ENCODE data around the gene CFLAR.

CFLAR gene

GRCh38 chr2:201130524-201131186 lies 14.7 kb downstream of the CFLAR start:
- H3K9me3 ChIP-seq (replicated peaks; ENCODE audit: insufficient read depth, low read length): no peaks in the 10 kb centered on the region
- H3K27ac ChIP-seq (ENCODE audit: low read length): no peak overlapping the region
- H3K4me1 ChIP-seq (ENCODE audit: low read length): peaks cover 60% of the 10 kb centered on the region
- H3K9me2 ChIP-seq (replicated peaks; ENCODE audit: insufficient read depth, low read length): no peaks in the 10 kb centered on the region
- H3K27me3 ChIP-seq (replicated peaks; ENCODE audit: insufficient read depth, low read length): no peaks in the 10 kb centered on the region
- no peak for TF ChIP-seq EZH2 (optimal IDR thresholded peaks at IDR 0.05; ENCODE audit: low read depth, low read length)
- TF ChIP-seq EZH2phosphoT487 (IDR thresholded peaks at IDR 0.05; ENCODE audit: low read length): no peak
- no peak for TF ChIP-seq CTCF (IDR thresholded peaks at IDR 0.05; ENCODE audit: low read length)
- H3K4me2 ChIP-seq (ENCODE audit: low read depth, low read length): no peak overlapping the region
- peaks cover 84% of the 10 kb centered on the region for H3K79me2 ChIP-seq (ENCODE audit: low read length)
- DNase-seq: no peak
- no peak overlapping the region for H3K9ac ChIP-seq (ENCODE audit: low read length)
- no peak overlapping the region for H2AFZ ChIP-seq (ENCODE audit: low read length)
- no peaks in the 10 kb centered on the region for H4K20me1 ChIP-seq (ENCODE audit: insufficient read depth, low read length)
- H3F3A ChIP-seq (ENCODE audit: insufficient read depth, low read length): peaks cover 41% of the 10 kb centered on the region
- H3K36me3 ChIP-seq (replicated peaks; ENCODE audit: insufficient read depth, low read length): peaks cover 4% of the 10 kb centered on the region; the same call in 1 of the 2 replicates
- no peak overlapping the region for H3K4me3 ChIP-seq (ENCODE audit: low read length)

- H3K27ac ChIP-seq (ENCODE audit: low read length): peak overlapping the region; percentile 5; the same call in 1 of the 2 replicates
- H3K4me2 ChIP-seq (ENCODE audit: low read depth, low read length): no peak overlapping the region
Observed at GRCh38 chr2:201132518-201132917, 16.6 kb downstream of the CFLAR start.

GRCh38 chr2:201135386-201135785 lies 19.4 kb downstream of the CFLAR start:
- no peaks in the 10 kb centered on the region for H3K9me3 ChIP-seq (replicated peaks; ENCODE audit: insufficient read depth, low read length)
- H3K4me3 ChIP-seq (ENCODE audit: low read length): no peak overlapping the region
- H3K27me3 ChIP-seq (replicated peaks; ENCODE audit: insufficient read depth, low read length): no peaks in the 10 kb centered on the region
- no peak overlapping the region for H3K27ac ChIP-seq (ENCODE audit: low read length)
- H3K9ac ChIP-seq (ENCODE audit: low read length): no peak overlapping the region
- H3K4me1 ChIP-seq (ENCODE audit: low read length): peaks cover 22% of the 10 kb centered on the region
- TF ChIP-seq EZH2 (optimal IDR thresholded peaks at IDR 0.05; ENCODE audit: low read depth, low read length) (no peak), CTCF (IDR thresholded peaks at IDR 0.05; ENCODE audit: low read length) (no peak), EZH2phosphoT487 (IDR thresholded peaks at IDR 0.05; ENCODE audit: low read length) (no peak)
- no peak overlapping the region for H2AFZ ChIP-seq (ENCODE audit: low read length)
- no peaks in the 10 kb centered on the region for H3F3A ChIP-seq (ENCODE audit: insufficient read depth, low read length)
- no peak overlapping the region for H3K4me2 ChIP-seq (ENCODE audit: low read depth, low read length)
- peaks cover 69% of the 10 kb centered on the region for H3K79me2 ChIP-seq (ENCODE audit: low read length)
- H4K20me1 ChIP-seq (ENCODE audit: insufficient read depth, low read length): no peaks in the 10 kb centered on the region
- peaks cover 4% of the 10 kb centered on the region for H3K36me3 ChIP-seq (replicated peaks; ENCODE audit: insufficient read depth, low read length)
- DNase-seq: no peak
- H3K9me2 ChIP-seq (replicated peaks; ENCODE audit: insufficient read depth, low read length): no peaks in the 10 kb centered on the region

More at GRCh38 chr2:201132518-201132917, 16.6 kb downstream of the CFLAR start:
- no peaks in the 10 kb centered on the region for H3K9me2 ChIP-seq (replicated peaks; ENCODE audit: insufficient read depth, low read length)
- peaks cover 84% of the 10 kb centered on the region for H3K79me2 ChIP-seq (ENCODE audit: low read length)
- no peaks in the 10 kb centered on the region for H3K9me3 ChIP-seq (replicated peaks; ENCODE audit: insufficient read depth, low read length)
- H3K4me3 ChIP-seq (ENCODE audit: low read length): no peak overlapping the region
- H3F3A ChIP-seq (ENCODE audit: insufficient read depth, low read length): peaks cover 24% of the 10 kb centered on the region
- DNase-seq: no peak
- no peak overlapping the region for H2AFZ ChIP-seq (ENCODE audit: low read length)
- H4K20me1 ChIP-seq (ENCODE audit: insufficient read depth, low read length): no peaks in the 10 kb centered on the region
- peaks cover 4% of the 10 kb centered on the region; the same call in 1 of the 2 replicates for H3K36me3 ChIP-seq (replicated peaks; ENCODE audit: insufficient read depth, low read length)
- peaks cover 44% of the 10 kb centered on the region for H3K4me1 ChIP-seq (ENCODE audit: low read length)
- no peak overlapping the region for H3K9ac ChIP-seq (ENCODE audit: low read length)
- H3K27me3 ChIP-seq (replicated peaks; ENCODE audit: insufficient read depth, low read length): no peaks in the 10 kb centered on the region
- no peak for TF ChIP-seq CTCF (IDR thresholded peaks at IDR 0.05; ENCODE audit: low read length)
- no peak for TF ChIP-seq EZH2 (optimal IDR thresholded peaks at IDR 0.05; ENCODE audit: low read depth, low read length)
- no peak for TF ChIP-seq EZH2phosphoT487 (IDR thresholded peaks at IDR 0.05; ENCODE audit: low read length)
